GM12878 (cell line): ENCODE results near the gene SKA3. TPM values are rescaled to one million over a fixed set of nuclear protein-coding genes. Genes with fewer than 3 reads are reported as not detected.

Source experiments
- ATAC-seq: fragments of 200-7000 bp; cut with Tn5 transposase; 3 replicates; pipeline ENCODE4 v1.9.1; 2020; ENCODE audit warnings: mild to moderate bottlenecking, moderate library complexity
- BruUV-seq: library from RNA; stranded (reverse); fragments of 400-500 nt; replicated peaks from 2 replicates; lab custom pipeline; 2021; lab: Mats Ljungman, UMichigan
- CTCF ChIA-PET: fragments of 300-600 bp; sonication (Branson Sonifier 250); formaldehyde crosslinking; extraction: SDS; loops from one replicate; lab custom pipeline; 2021; ENCODE audit warnings: inconsistent platforms; lab: Yijun Ruan, JAX
- POLR2A ChIA-PET: fragments of 350-600 bp; formaldehyde crosslinking; extraction: SDS; loops from one replicate; lab custom pipeline; 2021; ENCODE audit warnings: inconsistent platforms; lab: Charles Lee
- RAD21 ChIA-PET: fragments of 300-600 bp; sonication (Branson Sonifier 250); formaldehyde crosslinking; loops from one replicate; lab custom pipeline; 2023; ENCODE audit warnings: antibody characterized with exemption; ENCODE audit not compliant: unreplicated experiment; lab: Charles Lee
- SMC1A ChIA-PET: fragments of 300-600 bp; sonication (Branson Sonifier 250); formaldehyde crosslinking; loops from one replicate; lab custom pipeline; 2023; ENCODE audit not compliant: unreplicated experiment, uncharacterized antibody; lab: Charles Lee
- DNase-seq: peaks from one replicate; pipeline ENCODE4 v3.0.0-alpha.2; 2011; ENCODE audit warnings: low read depth, low spot score
- FAIRE-seq: peaks from 3 replicates; lab custom pipeline; 2011; peaks lifted over from hg19 to GRCh38; lab: Jason Lieb, UNC
- H2AFZ ChIP-seq: 2 replicates; pipeline ENCODE4 v1.6.0; 2011; ENCODE audit warnings: low read depth, low read length, control low read depth; ENCODE audit not compliant: control insufficient read depth
- H3K27ac ChIP-seq: 2 replicates; pipeline ENCODE4 v1.5.1; 2011; ENCODE audit warnings: control low read depth; ENCODE audit not compliant: control insufficient read depth, insufficient read depth
- H3K27me3 ChIP-seq, 2 experiments: replicated peaks in 1 of 2; 2 replicates each; pipeline versions ENCODE4 v1.6.0 to v1.6.1; 2011; ENCODE audit warnings: low read length in 1 of 2; ENCODE audit not compliant: control insufficient read depth in 2 of 2, insufficient read depth in 2 of 2
- H3K36me3 ChIP-seq, 2 experiments: 2 replicates each; pipeline ENCODE4 v1.5.1; 2011; ENCODE audit warnings: low read length in 1 of 2; ENCODE audit not compliant: control insufficient read depth in 2 of 2, insufficient read depth in 2 of 2
- H3K4me1 ChIP-seq: 2 replicates; pipeline ENCODE4 v1.6.1; 2011; ENCODE audit warnings: mild to moderate bottlenecking, low read length, moderate library complexity, mixed read lengths; ENCODE audit not compliant: control insufficient read depth, insufficient read depth
- H3K4me2 ChIP-seq: 2 replicates; pipeline ENCODE4 v1.6.0; 2011; ENCODE audit warnings: control low read depth; ENCODE audit not compliant: control insufficient read depth, insufficient read depth
- H3K4me3 ChIP-seq: fragments of 200-600 bp; sonication (generic); 2 replicates; pipeline ENCODE4 v1.5.1; 2016
- H3K79me2 ChIP-seq: 2 replicates; pipeline ENCODE4 v1.6.0; 2011; ENCODE audit warnings: low read length; ENCODE audit not compliant: control insufficient read depth, insufficient read depth
- H3K9ac ChIP-seq: 2 replicates; pipeline ENCODE4 v1.8.0; 2011; ENCODE audit warnings: low read length, control low read depth, mixed read lengths; ENCODE audit not compliant: control insufficient read depth, insufficient read depth
- H3K9me3 ChIP-seq: replicated peaks from 3 replicates; pipeline ENCODE4 v1.5.1; 2011; ENCODE audit warnings: mild to moderate bottlenecking, low read length; ENCODE audit not compliant: control insufficient read depth, insufficient read depth
- H4K20me1 ChIP-seq: 2 replicates; pipeline ENCODE4 v1.6.0; 2011; ENCODE audit not compliant: control insufficient read depth, insufficient read depth
- E4F1 ChIP-seq: fragments of 450-650 bp; IDR thresholded peaks from 2 replicates; pipeline ENCODE4 v1.6.1; 2018; ENCODE audit warnings: borderline replicate concordance, mild to moderate bottlenecking; ENCODE audit not compliant: partially characterized antibody
- HCFC1 ChIP-seq: fragments of 150-350 bp; IDR thresholded peaks from 2 replicates; pipeline ENCODE4 v1.6.1; 2014; ENCODE audit warnings: low read length
- IRF5 ChIP-seq: fragments of 450-650 bp; IDR thresholded peaks from 2 replicates; pipeline ENCODE4 v1.6.1; 2017; ENCODE audit warnings: borderline replicate concordance
- MEF2A ChIP-seq: IDR thresholded peaks from 2 replicates; pipeline ENCODE4 v1.6.1; 2011; ENCODE audit warnings: low read depth, mild to moderate bottlenecking, low read length, moderate library complexity; ENCODE audit not compliant: insufficient read depth
- MLLT1 ChIP-seq: fragments of 450-650 bp; IDR thresholded peaks from 2 replicates; pipeline ENCODE4 v1.6.1; 2016; ENCODE audit warnings: mild to moderate bottlenecking
- MTA3 ChIP-seq: IDR thresholded peaks from 2 replicates; pipeline ENCODE4 v1.6.1; 2012; ENCODE audit warnings: low read length, inconsistent platforms, borderline replicate concordance
- NBN ChIP-seq: fragments of 450-650 bp; IDR thresholded peaks from 2 replicates; pipeline ENCODE4 v1.6.1; 2016
- RAD21 ChIP-seq: IDR thresholded peaks from 2 replicates; pipeline ENCODE4 v1.6.1; 2011; ENCODE audit warnings: mild to moderate bottlenecking, low read depth, low read length, moderate library complexity; ENCODE audit not compliant: insufficient read depth
- SMC3 ChIP-seq: IDR thresholded peaks from 2 replicates; pipeline ENCODE4 v1.6.1; 2011; ENCODE audit warnings: low read length, improper control_type of control experiment, borderline replicate concordance
- STAT3 ChIP-seq: IDR thresholded peaks from 2 replicates; pipeline ENCODE4 v1.6.1; 2011; ENCODE audit warnings: low read depth, low read length, improper control_type of control experiment
- USF1 ChIP-seq: IDR thresholded peaks from 2 replicates; pipeline ENCODE4 v1.6.1; 2011; ENCODE audit warnings: borderline replicate concordance, low read depth, mild to moderate bottlenecking, moderate library complexity, mixed read lengths, low read length; ENCODE audit not compliant: insufficient read depth; ENCODE audit errors: extremely low read length
- WGBS: methylation state at CpG from one replicate; pipeline ENCODE4 v1.1.6; 2016; ENCODE audit warnings: low lambda C conversion rate; ENCODE audit not compliant: insufficient replicate concordance, insufficient coverage; ENCODE audit errors: missing lambda C conversion rate; 5-methylcytosine and 5-hydroxymethylcytosine counted together
- in situ Hi-C: fragments of 300-500 bp; cut with MboI; formaldehyde crosslinking; loops from 9 replicates; pipeline ENCODE4 v1.14.3; 2018; ENCODE audit warnings: mixed read lengths
- intact Hi-C: fragments of 100-400 bp; cut with micrococcal nuclease; formaldehyde crosslinking; loops from one replicate; pipeline ENCODE4 v1.14.2; 2022; ENCODE audit not compliant: unreplicated experiment
- polyA plus RNA-seq, 11 experiments: library from polyadenylated mRNA; depleted of rRNA in 4 of 11; unstranded in 6 of 11; stranded (reverse) in 5 of 11; fragments of >200 nt; fragmentation: Nextera tagmentation in 4 of 11; fragmentation: Illumina TruSeq in 1 of 11; extraction: Ambion mirVana in 4 of 11; extraction: Trizol in 1 of 11; gene quantifications; 1 replicate in 1 of 11; 2 replicates in 10 of 11; pipeline versions ENCODE4 v1.2.1 to v1.2.3, GENCODE V29; 2011 to 2016; ENCODE audit warnings: inconsistent platforms in 2 of 11, missing spikeins in 2 of 11, low read depth in 1 of 11
- total RNA-seq, 4 experiments: library from RNA; depleted of rRNA in 3 of 4; stranded (reverse); fragments of >200 nt in 3 of 4; fragmentation: Illumina TruSeq in 1 of 4; extraction: Trizol in 1 of 4; gene quantifications; 2 replicates each; pipeline versions ENCODE4 v1.2.1 to v1.2.3, GENCODE V29; 2013 to 2021

SKA3 gene
- total and polyA plus RNA-seq, 10 of the 15 experiments (the other 5 are each of a cell fraction or from before 2014, with no cell fraction given), result 13.5 to 69.7 (median 26.3) TPM

- peaks cover 0 to 10% of the 10 kb centered on the region in 2 experiments; a peak in 2 of 4 replicates for H3K36me3 ChIP-seq
- RAD21 ChIA-PET, result no interaction called here
- in situ Hi-C loops, result no loop called here
- H3K9ac ChIP-seq, result peak overlapping the region; percentile 91
- H3K27ac ChIP-seq, result peak overlapping the region; percentile 95
- TF ChIP-seq MLLT1 (peak; percentile 73; the same call in 1 of the 2 replicates), SMC3 (no peak), NBN (no peak)
- BruUV-seq, result no TSS peak
- H3K27me3 ChIP-seq, result no peaks in the 10 kb centered on the region
- 96% methylated on average over 12 of the region's 12 CpGs for WGBS
- H4K20me1 ChIP-seq, result no peaks in the 10 kb centered on the region; the same call in 1 of the 2 replicates
- peak overlapping the region; percentile 94 for H2AFZ ChIP-seq
- no peaks in the 10 kb centered on the region; the same call in 1 of the 2 replicates for H3K4me1 ChIP-seq
- SMC1A ChIA-PET, result no interaction called here
- DNase-seq (no peak), FAIRE-seq (no peak), ATAC-seq (peak; percentile 4; the same call in 1 of the 3 replicates)
- H3K9me3 ChIP-seq, result no peaks in the 10 kb centered on the region
- POLR2A ChIA-PET, result no interaction called here
- H3K4me2 ChIP-seq, result peak overlapping the region; percentile 88
- H3K4me3 ChIP-seq, result peak overlapping the region; percentile 80
- CTCF ChIA-PET, result no interaction called here
- H3K79me2 ChIP-seq, result peaks cover 33% of the 10 kb centered on the region
- intact Hi-C loops, result no loop called here
Measured at GRCh38 chr13:21139374-21139773, 37.0 kb downstream of the SKA3 start.

- H3K79me2 ChIP-seq, result peaks cover 30% of the 10 kb centered on the region
- no peak for DNase-seq
- H3K4me2 ChIP-seq, result no peak overlapping the region
- CTCF ChIA-PET, result no interaction called here
- H3K27ac ChIP-seq, result no peak overlapping the region
- ATAC-seq, result no peak
- in situ Hi-C loops, result no loop called here
- H2AFZ ChIP-seq, result no peak overlapping the region
- no peaks in the 10 kb centered on the region; the same call in 1 of the 2 replicates for H4K20me1 ChIP-seq
- WGBS, result 100% methylated on average over 1 of the region's 1 CpG
- no peak overlapping the region for H3K4me3 ChIP-seq
- RAD21 ChIA-PET, result no interaction called here
- no peaks in the 10 kb centered on the region; the same call in 1 of the 2 replicates for H3K4me1 ChIP-seq
- BruUV-seq, result no TSS peak
- no peak overlapping the region for H3K9ac ChIP-seq
- no peak for FAIRE-seq
- H3K36me3 ChIP-seq, result peaks cover 0 to 10% of the 10 kb centered on the region in 2 experiments; a peak in 1 of 4 replicates
- SMC1A ChIA-PET, result interaction anchor here (0.9 to 1.3 kb wide), 2 partner anchors 11 to 38 kb away, joined by 3 to 4 read pairs; partner anchors contain the start of gene MRPL57
- intact Hi-C loops, result no loop called here
- H3K27me3 ChIP-seq, result no peaks in the 10 kb centered on the region
- POLR2A ChIA-PET, result no interaction called here
- no peaks in the 10 kb centered on the region for H3K9me3 ChIP-seq
- no peak for TF ChIP-seq HCFC1
- no peak for TF ChIP-seq MEF2A
- no peak for TF ChIP-seq STAT3
- TF ChIP-seq IRF5, result no peak
- no peak for TF ChIP-seq MTA3
- TF ChIP-seq E4F1, result no peak
- no peak for TF ChIP-seq USF1
- TF ChIP-seq RAD21, result no peak
Measured at GRCh38 chr13:21138561-21138960, 37.8 kb downstream of the SKA3 start.
